HepG2 (cell line): ENCODE measurements around the gene EXTL1. TPM values are rescaled to one million over a fixed set of nuclear protein-coding genes. Genes with fewer than 3 reads are reported as not detected.

Experiments used
- ATAC-seq: fragments of 200-7000 bp; cut with Tn5 transposase; 3 replicates; pipeline ENCODE4 v1.9.1; 2020; ENCODE audit warnings: mild to moderate bottlenecking, moderate library complexity
- BruUV-seq: library from RNA; stranded (reverse); fragments of 400-500 nt; replicated peaks from 2 replicates; lab custom pipeline; 2021; lab: Mats Ljungman, UMichigan
- CTCF ChIA-PET: fragments of 300-600 bp; formaldehyde crosslinking; extraction: SDS; loops from one replicate; lab custom pipeline; 2021; ENCODE audit warnings: low total read pairs, inconsistent platforms, low intra/inter-chr PET ratio; lab: Yijun Ruan, JAX
- POLR2A ChIA-PET: fragments of 350-600 bp; sonication (Branson Sonifier 250); formaldehyde crosslinking; loops from one replicate; lab custom pipeline; 2020; ENCODE audit warnings: antibody characterized with exemption, inconsistent platforms; lab: Yijun Ruan, JAX
- DNase-seq: peaks from one replicate; pipeline ENCODE4 v3.0.0-alpha.2; 2015; ENCODE audit warnings: low spot score
- FAIRE-seq: peaks from 3 replicates; lab custom pipeline; 2011; peaks lifted over from hg19 to GRCh38; lab: Jason Lieb, UNC
- H2AFZ ChIP-seq: one replicate; pipeline ENCODE4 v1.6.1; 2011; ENCODE audit warnings: low read length, inconsistent platforms
- H3K27ac ChIP-seq: fragments of 300-600 bp; 3 replicates; pipeline ENCODE4 v1.8.0; 2011; ENCODE audit warnings: mixed run types, mild to moderate bottlenecking, mixed read lengths, low read length, inconsistent platforms; ENCODE audit not compliant: insufficient read depth; ENCODE audit errors: extremely low read length
- H3K27me3 ChIP-seq, 2 experiments: fragments of 200-600 bp in 1 of 2; 2 replicates in 1 of 2; 3 replicates in 1 of 2; pipeline versions ENCODE4 v1.6.0 to v1.8.0; 2011; ENCODE audit warnings: low read length in 2 of 2, mild to moderate bottlenecking in 2 of 2, moderate library complexity in 2 of 2, inconsistent platforms in 1 of 2; ENCODE audit not compliant: insufficient read depth in 2 of 2, control insufficient read depth in 1 of 2
- H3K36me3 ChIP-seq, 2 experiments: fragments of 200-600 bp in 1 of 2; replicated peaks in 1 of 2; 2 replicates in 1 of 2; 3 replicates in 1 of 2; pipeline versions ENCODE4 v1.5.1 to v1.8.0; 2011; ENCODE audit warnings: low read length in 2 of 2, inconsistent platforms in 1 of 2; ENCODE audit not compliant: insufficient read depth in 2 of 2, control insufficient read depth in 1 of 2
- H3K4me1 ChIP-seq: 2 replicates; pipeline ENCODE4 v1.5.1; 2012; ENCODE audit warnings: low read length, inconsistent platforms; ENCODE audit not compliant: insufficient read depth
- H3K4me2 ChIP-seq: 2 replicates; pipeline ENCODE4 v1.6.0; 2011; ENCODE audit warnings: low read depth, low read length, inconsistent platforms
- H3K4me3 ChIP-seq, 3 experiments: fragments of 200-600 bp in 1 of 3; sonication (generic), shearing (Covaris generic) in 1 of 3; replicated peaks in 1 of 3; 2 replicates each; pipeline ENCODE4 v1.5.1; 2011 to 2016; ENCODE audit warnings: low read length in 3 of 3, inconsistent platforms in 2 of 3, low read depth in 2 of 3, mild to moderate bottlenecking in 2 of 3, control low read depth in 1 of 3, mixed read lengths in 1 of 3; ENCODE audit not compliant: insufficient read depth in 1 of 3
- H3K79me2 ChIP-seq: one replicate; pipeline ENCODE4 v1.6.1; 2011; ENCODE audit warnings: low read length, inconsistent platforms; ENCODE audit not compliant: insufficient read depth
- H3K9ac ChIP-seq: 2 replicates; pipeline ENCODE4 v1.6.0; 2011; ENCODE audit warnings: mild to moderate bottlenecking, low read depth, low read length, inconsistent platforms; ENCODE audit not compliant: insufficient read depth
- H3K9me3 ChIP-seq: 2 replicates; pipeline ENCODE4 v1.5.1; 2012; ENCODE audit warnings: mild to moderate bottlenecking, low read length
- H4K20me1 ChIP-seq: 2 replicates; pipeline ENCODE4 v1.6.0; 2011; ENCODE audit warnings: inconsistent platforms, mild to moderate bottlenecking, low read length, moderate library complexity; ENCODE audit not compliant: insufficient read depth
- ESRRA ChIP-seq: sonication (generic); formaldehyde crosslinking; IDR thresholded peaks from 2 replicates; pipeline ENCODE4 v1.5.1; 2020; ENCODE audit warnings: mild to moderate bottlenecking, low read depth, missing genetic modification reagents
- HHEX ChIP-seq: IDR thresholded peaks from 2 replicates; pipeline ENCODE4 v1.6.1; 2016; ENCODE audit warnings: control low read depth
- HNF4G ChIP-seq, 2 experiments: sonication (generic) in 1 of 2; formaldehyde crosslinking in 1 of 2; IDR thresholded peaks; 2 replicates each; pipeline versions ENCODE4 v1.4.0 to v1.6.1; 2011 to 2020; ENCODE audit warnings: borderline replicate concordance in 2 of 2, low read depth in 2 of 2, mild to moderate bottlenecking in 2 of 2, low read length in 1 of 2, missing genetic modification reagents in 1 of 2, moderate library complexity in 1 of 2
- KLF12 ChIP-seq: sonication (generic); formaldehyde crosslinking; IDR thresholded peaks from 2 replicates; pipeline ENCODE4 v1.4.0; 2020; ENCODE audit warnings: missing genetic modification reagents, borderline replicate concordance
- MLLT10 ChIP-seq: sonication (generic); formaldehyde crosslinking; IDR thresholded peaks from 2 replicates; pipeline ENCODE4 v1.4.0; 2020; ENCODE audit warnings: missing genetic modification reagents
- NCOA2 ChIP-seq: sonication (generic); formaldehyde crosslinking; IDR thresholded peaks from 2 replicates; pipeline ENCODE4 v1.8.0; 2022; ENCODE audit warnings: inconsistent platforms
- NKX3-1 ChIP-seq: sonication (generic); formaldehyde crosslinking; IDR thresholded peaks from 2 replicates; pipeline ENCODE4 v1.5.0; 2020; ENCODE audit warnings: missing genetic modification reagents
- REPIN1 ChIP-seq: sonication (generic); formaldehyde crosslinking; IDR thresholded peaks from 2 replicates; pipeline ENCODE4 v1.8.0; 2022; ENCODE audit warnings: missing genetic modification reagents, low read depth, mild to moderate bottlenecking, borderline replicate concordance
- TCF7 ChIP-seq: sonication (generic); IDR thresholded peaks from 2 replicates; pipeline ENCODE4 v1.6.1; 2016; ENCODE audit warnings: antibody characterized with exemption, low read depth
- ZFP36L2 ChIP-seq: sonication (generic); formaldehyde crosslinking; IDR thresholded peaks from 2 replicates; pipeline ENCODE4 v1.4.0; 2020; ENCODE audit warnings: missing genetic modification reagents
- ZNF570 ChIP-seq: sonication (generic); formaldehyde crosslinking; IDR thresholded peaks from 2 replicates; pipeline ENCODE4 v1.4.0; 2020; ENCODE audit warnings: mild to moderate bottlenecking, missing genetic modification reagents, borderline replicate concordance
- WGBS: methylation state at CpG from one replicate; pipeline ENCODE4 v1.1.6; 2017; ENCODE audit warnings: low lambda C conversion rate; 5-methylcytosine and 5-hydroxymethylcytosine counted together
- in situ Hi-C: cut with HindIII; loops from 2 replicates; pipeline ENCODE4 v1.10.0; 2017; ENCODE audit warnings: low pct_unique_long_range_greater_than_20kb; ENCODE audit not compliant: extremely low pct_ligation_motif_present
- intact Hi-C: fragments of 100-400 bp; cut with micrococcal nuclease; formaldehyde crosslinking; loops from one replicate; pipeline ENCODE4 v1.10.0; 2022; ENCODE audit not compliant: unreplicated experiment
- polyA plus RNA-seq, 8 experiments: library from polyadenylated mRNA; depleted of rRNA in 3 of 8; stranded (reverse) in 7 of 8; unstranded in 1 of 8; fragments of >200 nt; fragmentation: Illumina TruSeq in 4 of 8; extraction: Trizol in 4 of 8; gene quantifications; 2 replicates each; pipeline versions ENCODE4 v1.2.1 to v1.2.3, GENCODE V29; 2011 to 2016; ENCODE audit warnings: low read depth in 4 of 8, missing spikeins in 1 of 8, mixed read lengths in 1 of 8; ENCODE audit not compliant: insufficient read depth in 1 of 8
- total RNA-seq, 5 experiments: library from RNA; depleted of rRNA; stranded (reverse); fragments of >200 nt; fragmentation: Illumina TruSeq; extraction: Trizol; gene quantifications; 2 replicates each; pipeline ENCODE4 v1.2.3, GENCODE V29; 2016; ENCODE audit warnings: low read depth in 1 of 5
- TF ChIP-seq, protein P1 (sequence below): IDR thresholded peaks from 2 replicates; pipeline ENCODE4 v1.4.0; 2020; ENCODE audit warnings: mild to moderate bottlenecking, missing genetic modification reagents
- TF ChIP-seq, protein P2 (sequence below): sonication (generic); formaldehyde crosslinking; IDR thresholded peaks from 2 replicates; pipeline ENCODE4 v1.4.0; 2020; ENCODE audit warnings: missing genetic modification reagents; ENCODE audit errors: not compliant biosample characterization
- TF ChIP-seq, protein P3 (sequence below): sonication (generic); formaldehyde crosslinking; IDR thresholded peaks from 2 replicates; pipeline ENCODE4 v1.8.0; 2022; ENCODE audit warnings: missing genetic modification reagents, low read depth, mild to moderate bottlenecking, borderline replicate concordance

The EXTL1 gene
- total and polyA plus RNA-seq, 2 of the 13 experiments (the other 11 are each of a cell fraction or from before 2014, with no cell fraction given): 0.35 to 1.0 TPM

DNA sequence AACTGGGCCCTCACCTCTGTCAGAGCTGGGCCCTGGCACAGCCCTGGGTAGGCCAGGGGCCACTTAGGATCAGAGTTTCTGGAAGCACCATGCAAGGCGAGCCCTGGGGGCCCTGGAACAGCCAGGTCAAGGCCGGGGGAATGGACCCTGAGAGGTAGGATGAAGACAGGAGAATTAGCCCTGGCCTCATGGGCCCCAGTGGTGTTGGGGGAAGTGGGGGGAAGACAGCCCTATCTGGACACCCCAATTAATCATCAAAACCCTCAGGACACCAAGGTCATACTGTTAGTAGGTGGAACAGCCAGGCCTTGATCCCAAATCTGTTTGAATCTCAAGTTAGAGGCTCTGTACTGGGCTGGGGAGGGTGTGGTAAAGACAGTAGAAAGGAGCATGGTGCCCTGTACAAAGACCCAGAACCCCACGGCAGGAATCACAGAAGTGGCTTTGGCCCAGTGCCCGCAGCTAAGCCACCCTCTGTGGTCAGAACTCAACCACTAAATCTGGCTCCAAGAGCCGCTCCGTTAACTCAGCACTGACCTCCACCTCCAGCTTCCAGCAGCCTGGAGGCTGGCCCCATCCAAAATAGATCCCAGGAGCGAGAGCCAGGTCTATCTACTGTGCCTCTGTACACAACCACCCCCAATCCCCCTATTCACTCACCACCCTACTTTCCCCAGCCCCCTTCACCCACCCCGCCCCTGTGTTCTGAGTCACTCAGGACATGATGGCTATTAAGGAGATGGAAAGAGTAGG is 59.9 kb downstream of the EXTL1 start:
- H3K27me3 ChIP-seq: no peaks in the 10 kb centered on the region; a peak in 2 of 5 replicates

DNA sequence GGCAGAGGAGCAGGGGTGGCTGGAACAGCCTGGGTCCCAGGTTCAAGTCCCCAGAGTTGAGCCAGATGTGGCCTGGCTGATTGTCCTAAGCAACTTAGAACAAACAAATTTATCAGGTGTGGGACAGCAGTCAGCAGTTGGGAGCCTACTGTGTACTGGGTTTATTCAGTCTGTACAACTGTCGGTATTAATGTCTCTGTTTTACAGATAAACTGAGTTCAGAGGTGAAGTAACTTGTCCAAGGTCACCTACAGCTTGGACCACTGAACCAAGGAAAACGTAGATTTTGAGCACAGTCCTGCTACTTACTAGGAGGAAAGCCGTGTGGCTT is 60.4 kb downstream of the EXTL1 start:
- Histone ChIP-seq H3K4me1 (no peaks in the 10 kb centered on the region), H3K27ac (no peak overlapping the region), H3K27me3 (no peaks in the 10 kb centered on the region; a peak in 2 of 5 replicates), H2AFZ (no peak overlapping the region), H3K36me3 (no peaks in the 10 kb centered on the region), H4K20me1 (no peaks in the 10 kb centered on the region), H3K4me3 (no peak overlapping the region), H3K4me2 (no peak overlapping the region), H3K9ac (no peak overlapping the region), H3K9me3 (no peaks in the 10 kb centered on the region), H3K79me2 (no peaks in the 10 kb centered on the region)
- TF ChIP-seq, protein P1, sequence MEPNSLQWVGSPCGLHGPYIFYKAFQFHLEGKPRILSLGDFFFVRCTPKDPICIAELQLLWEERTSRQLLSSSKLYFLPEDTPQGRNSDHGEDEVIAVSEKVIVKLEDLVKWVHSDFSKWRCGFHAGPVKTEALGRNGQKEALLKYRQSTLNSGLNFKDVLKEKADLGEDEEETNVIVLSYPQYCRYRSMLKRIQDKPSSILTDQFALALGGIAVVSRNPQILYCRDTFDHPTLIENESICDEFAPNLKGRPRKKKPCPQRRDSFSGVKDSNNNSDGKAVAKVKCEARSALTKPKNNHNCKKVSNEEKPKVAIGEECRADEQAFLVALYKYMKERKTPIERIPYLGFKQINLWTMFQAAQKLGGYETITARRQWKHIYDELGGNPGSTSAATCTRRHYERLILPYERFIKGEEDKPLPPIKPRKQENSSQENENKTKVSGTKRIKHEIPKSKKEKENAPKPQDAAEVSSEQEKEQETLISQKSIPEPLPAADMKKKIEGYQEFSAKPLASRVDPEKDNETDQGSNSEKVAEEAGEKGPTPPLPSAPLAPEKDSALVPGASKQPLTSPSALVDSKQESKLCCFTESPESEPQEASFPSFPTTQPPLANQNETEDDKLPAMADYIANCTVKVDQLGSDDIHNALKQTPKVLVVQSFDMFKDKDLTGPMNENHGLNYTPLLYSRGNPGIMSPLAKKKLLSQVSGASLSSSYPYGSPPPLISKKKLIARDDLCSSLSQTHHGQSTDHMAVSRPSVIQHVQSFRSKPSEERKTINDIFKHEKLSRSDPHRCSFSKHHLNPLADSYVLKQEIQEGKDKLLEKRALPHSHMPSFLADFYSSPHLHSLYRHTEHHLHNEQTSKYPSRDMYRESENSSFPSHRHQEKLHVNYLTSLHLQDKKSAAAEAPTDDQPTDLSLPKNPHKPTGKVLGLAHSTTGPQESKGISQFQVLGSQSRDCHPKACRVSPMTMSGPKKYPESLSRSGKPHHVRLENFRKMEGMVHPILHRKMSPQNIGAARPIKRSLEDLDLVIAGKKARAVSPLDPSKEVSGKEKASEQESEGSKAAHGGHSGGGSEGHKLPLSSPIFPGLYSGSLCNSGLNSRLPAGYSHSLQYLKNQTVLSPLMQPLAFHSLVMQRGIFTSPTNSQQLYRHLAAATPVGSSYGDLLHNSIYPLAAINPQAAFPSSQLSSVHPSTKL (CRISPR knock-in tag): no peak
- TF ChIP-seq ZNF570 (CRISPR knock-in tag) (no peak), TCF7 (no peak), HHEX (CRISPR knock-in tag) (no peak), MLLT10 (CRISPR knock-in tag) (no peak), REPIN1 (CRISPR knock-in tag) (no peak), NCOA2 (CRISPR knock-in tag) (no peak), HNF4G (IDR thresholded peaks at IDR 0.05; ENCODE audit: borderline replicate concordance, low read depth, low read length) (no peak), HNF4G (CRISPR knock-in tag; IDR thresholded peaks at IDR 0.05; ENCODE audit: borderline replicate concordance, low read depth) (no peak), ESRRA (no peak), NKX3-1 (CRISPR knock-in tag) (no peak)
- TF ChIP-seq, protein P2, sequence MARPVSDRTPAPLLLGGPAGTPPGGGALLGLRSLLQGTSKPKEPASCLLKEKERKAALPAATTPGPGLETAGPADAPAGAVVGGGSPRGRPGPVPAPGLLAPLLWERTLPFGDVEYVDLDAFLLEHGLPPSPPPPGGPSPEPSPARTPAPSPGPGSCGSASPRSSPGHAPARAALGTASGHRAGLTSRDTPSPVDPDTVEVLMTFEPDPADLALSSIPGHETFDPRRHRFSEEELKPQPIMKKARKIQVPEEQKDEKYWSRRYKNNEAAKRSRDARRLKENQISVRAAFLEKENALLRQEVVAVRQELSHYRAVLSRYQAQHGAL: no peak
- ChIA-PET POLR2A (no interaction called here), CTCF (no interaction called here)
- in situ Hi-C loops: no loop called here
- no TSS peak for BruUV-seq
- intact Hi-C loops: no loop called here
- ATAC-seq: no peak
- DNase-seq: no peak
- 13% methylated on average over 3 of the region's 3 CpGs for WGBS
- no peak for FAIRE-seq

More for the DNA sequence above, 59.9 kb downstream of the EXTL1 start:
- Histone ChIP-seq H3K4me1 (no peaks in the 10 kb centered on the region), H3K4me2 (no peak overlapping the region), H3K9me3 (no peaks in the 10 kb centered on the region), H4K20me1 (no peaks in the 10 kb centered on the region), H2AFZ (no peak overlapping the region), H3K79me2 (no peaks in the 10 kb centered on the region), H3K9ac (no peak overlapping the region), H3K27ac (no peak overlapping the region), H3K36me3 (no peaks in the 10 kb centered on the region), H3K4me3 (no peak overlapping the region)
- DNase-seq (no peak), ATAC-seq (no peak), FAIRE-seq (no peak)
- 34% methylated on average over 8 of the region's 8 CpGs for WGBS
- CTCF ChIA-PET: no interaction called here
- no TSS peak for BruUV-seq
- intact Hi-C loops (no loop called here), in situ Hi-C loops (no loop called here)
- POLR2A ChIA-PET: no interaction called here
- TF ChIP-seq, protein P3, sequence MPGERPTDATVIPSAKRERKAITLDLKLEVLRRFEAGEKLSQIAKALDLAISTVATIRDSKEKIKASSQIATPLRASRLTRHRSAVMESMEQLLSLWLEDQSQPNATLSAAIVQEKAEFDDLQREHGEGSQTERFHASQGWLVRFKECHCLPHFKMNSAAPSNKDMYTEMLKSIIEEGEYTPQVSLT (CRISPR knock-in tag): no peak
- TF ChIP-seq ZFP36L2: no peak
- no peak for TF ChIP-seq KLF12 (CRISPR knock-in tag)
